ENCODE data around the gene CCR5.

Gene CCR5

DNA sequence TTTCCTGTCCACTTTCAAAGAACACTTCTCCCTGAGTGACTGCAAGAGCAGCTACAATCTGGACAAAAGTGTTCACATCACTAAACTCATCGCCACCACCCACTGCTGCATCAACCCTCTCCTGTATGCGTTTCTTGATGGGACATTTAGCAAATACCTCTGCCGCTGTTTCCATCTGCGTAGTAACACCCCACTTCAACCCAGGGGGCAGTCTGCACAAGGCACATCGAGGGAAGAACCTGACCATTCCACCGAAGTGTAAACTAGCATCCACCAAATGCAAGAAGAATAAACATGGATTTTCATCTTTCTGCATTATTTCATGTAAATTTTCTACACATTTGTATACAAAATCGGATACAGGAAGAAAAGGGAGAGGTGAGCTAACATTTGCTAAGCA lies 38.1 kb downstream of the CCR5 start:
- no peak for DNase-seq (ENCODE audit: low read depth)

DNA sequence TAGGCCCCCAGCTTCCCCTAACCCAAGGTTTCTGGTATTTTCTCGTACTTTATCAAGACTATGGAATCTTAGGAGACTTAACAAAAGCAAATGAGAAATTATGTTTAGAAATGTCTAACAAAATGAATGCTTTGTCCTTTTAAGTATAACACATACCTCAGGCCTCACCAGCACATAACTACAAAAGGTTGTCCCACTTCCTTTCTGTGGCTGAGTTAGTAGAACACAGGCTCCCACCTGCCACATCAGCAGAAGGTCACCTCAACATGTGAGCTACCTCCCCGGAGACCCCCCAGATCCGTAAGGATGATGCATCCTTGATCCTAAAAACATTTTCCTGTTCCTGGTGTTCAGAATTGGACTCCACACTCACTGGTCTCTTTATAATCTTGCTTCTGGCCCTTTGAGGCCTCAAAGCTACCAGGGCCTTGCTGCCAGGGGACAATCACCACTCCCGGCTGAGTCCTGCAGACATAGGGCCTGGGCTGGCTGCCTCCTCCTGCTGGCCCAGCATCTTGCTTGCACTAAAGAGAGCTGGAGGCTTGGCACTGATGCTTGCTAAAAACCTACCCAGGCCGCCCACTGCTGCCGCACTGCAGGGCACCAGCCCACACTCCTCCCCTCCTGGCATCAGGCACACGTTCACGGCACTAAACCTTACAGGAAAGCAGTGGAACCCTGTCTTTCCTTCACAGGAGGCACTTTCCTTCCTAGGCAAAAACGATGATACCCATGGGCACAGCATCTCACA lies 39.2 kb downstream of the CCR5 start:
- no peak for DNase-seq (ENCODE audit: low read depth)

DNA sequence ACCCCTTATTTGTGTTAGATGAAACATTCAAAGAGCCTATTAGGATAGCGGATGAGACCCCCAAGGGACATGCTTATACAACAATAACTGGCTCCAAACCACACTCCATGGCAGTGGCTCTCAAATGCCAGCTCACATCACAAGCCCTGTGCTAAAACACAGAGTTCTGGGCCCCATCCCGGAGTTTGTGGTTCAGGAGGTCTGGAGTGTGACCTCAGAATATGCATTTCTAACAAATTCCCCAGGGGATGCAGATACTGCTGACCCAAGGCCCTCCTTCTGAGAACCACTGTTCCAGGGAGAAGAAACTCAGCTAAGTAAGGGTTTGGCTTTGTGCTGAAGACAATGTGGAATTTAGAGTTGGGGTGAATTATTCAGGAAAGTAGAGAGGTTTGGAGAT lies 39.9 kb downstream of the CCR5 start:
- DNase-seq (ENCODE audit: low read depth) = no peak

DNA sequence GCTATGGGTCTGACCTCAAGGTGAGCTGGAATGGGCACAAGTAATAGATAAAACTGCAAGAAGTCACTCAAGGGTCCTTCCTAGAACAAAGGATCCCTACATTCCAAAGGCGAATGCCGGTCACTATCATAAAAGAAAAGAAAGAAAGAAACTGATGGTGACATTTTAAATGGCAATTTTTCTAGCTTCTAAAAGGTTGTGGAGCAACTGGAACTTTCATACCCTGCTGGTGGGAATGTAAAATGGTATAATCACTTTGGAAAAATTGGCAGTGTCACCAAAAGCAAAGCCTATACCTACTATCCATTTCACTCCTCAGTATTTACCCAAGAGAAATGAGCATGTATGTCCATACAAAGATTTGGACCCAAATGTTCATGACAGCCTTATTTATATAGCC lies 40.5 kb downstream of the CCR5 start:
- no peak for DNase-seq (ENCODE audit: low read depth)

DNA sequence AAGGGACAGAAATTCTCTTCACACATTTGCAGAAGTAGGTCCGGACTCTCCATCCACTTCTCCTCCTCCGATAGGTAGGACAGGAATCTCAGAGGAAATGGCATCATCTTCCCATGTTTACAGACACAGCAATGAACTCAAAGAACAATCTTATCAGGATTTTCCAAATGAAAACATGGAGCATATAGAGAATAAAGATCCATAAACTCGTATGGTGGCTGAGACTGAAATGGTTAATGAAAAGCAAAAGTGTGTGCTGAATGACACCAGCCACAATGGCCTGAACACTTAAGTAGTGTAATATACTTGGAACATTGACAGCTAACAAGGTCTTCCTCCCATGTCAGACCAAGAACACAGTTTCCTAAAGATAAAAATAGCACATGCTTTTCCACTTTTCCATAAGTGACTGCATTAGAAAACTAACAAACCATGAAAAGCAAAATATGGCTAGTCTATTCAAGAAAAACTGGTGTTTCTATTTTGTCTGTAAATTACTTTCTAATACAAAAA lies 42.1 kb downstream of the CCR5 start:
- no peak for DNase-seq (ENCODE audit: low read depth)

DNA sequence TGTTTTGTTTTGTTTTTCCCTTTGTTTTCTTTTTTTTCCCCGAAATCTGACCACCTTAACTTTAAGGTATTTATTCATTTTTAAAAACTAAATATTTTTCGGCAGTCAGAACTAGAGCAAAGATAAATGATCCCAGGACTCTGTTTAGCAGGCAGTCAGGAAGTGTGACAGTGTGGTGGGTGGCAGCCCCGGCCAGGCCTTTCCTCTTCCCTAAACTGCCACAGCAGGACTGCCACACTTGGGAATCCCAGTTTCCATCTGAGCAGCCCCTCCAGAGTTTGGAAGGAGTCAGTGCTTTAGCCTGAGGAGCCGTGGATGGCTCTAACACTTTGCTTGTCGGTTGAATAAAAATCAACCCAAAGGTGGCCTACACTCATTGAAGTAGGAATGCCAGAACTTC lies 43.2 kb downstream of the CCR5 start:
- DNase-seq (ENCODE audit: low read depth) = no peak

DNA sequence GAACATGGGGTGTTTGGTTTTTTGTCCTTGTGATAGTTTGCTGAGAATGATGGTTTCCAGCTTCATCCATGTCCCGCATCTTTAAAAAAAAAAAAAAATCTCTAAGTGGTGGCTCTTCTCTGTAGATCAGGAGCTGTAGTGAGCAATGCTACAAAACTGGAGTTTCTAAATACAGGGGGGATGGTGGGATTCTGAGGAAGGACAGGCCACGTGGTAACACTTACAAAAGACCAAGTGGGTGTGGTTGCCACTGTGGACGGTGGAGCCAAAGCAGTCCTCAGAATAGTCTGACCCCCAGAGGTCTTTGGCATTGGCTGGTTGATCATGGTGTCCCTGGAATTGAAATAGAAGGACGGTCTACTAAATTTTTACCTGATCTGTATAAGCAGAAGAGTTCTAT lies 44.0 kb downstream of the CCR5 start:
- DNase-seq (ENCODE audit: low read depth) = no peak

DNA sequence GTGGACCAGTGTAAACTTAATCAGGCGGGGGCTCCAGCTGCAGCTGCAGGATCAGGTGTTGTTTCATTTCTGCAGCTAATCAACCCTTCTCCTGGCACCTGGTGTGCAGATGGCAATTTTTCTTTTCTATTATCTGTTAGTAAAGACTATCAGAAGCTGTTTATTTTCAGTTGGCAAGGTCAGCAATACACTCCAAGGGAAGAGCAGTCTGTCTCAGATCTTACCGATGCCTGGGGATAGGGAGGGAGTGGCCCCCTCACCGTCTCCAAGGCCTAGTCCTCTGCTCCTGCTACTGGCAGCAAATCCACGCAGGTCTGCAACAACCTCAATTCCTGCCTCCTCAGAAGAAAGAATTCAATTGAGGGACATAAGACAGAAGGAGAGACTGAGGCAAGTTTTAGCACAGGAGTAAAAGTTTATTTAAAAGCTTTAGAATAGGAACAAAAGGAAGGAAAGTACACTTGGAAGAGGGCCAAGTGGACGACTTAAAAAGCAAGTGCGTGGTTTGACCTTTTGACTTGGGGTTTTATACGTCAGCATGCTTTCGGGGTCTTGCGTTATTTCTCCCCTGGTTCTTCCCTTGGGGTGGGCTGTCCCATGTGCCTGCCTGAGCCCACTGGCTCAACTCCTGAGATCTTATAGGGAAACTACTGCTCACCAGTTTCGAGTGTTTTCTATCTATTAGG lies 45.5 kb downstream of the CCR5 start:
- no peak for DNase-seq (ENCODE audit: low read depth)

DNA sequence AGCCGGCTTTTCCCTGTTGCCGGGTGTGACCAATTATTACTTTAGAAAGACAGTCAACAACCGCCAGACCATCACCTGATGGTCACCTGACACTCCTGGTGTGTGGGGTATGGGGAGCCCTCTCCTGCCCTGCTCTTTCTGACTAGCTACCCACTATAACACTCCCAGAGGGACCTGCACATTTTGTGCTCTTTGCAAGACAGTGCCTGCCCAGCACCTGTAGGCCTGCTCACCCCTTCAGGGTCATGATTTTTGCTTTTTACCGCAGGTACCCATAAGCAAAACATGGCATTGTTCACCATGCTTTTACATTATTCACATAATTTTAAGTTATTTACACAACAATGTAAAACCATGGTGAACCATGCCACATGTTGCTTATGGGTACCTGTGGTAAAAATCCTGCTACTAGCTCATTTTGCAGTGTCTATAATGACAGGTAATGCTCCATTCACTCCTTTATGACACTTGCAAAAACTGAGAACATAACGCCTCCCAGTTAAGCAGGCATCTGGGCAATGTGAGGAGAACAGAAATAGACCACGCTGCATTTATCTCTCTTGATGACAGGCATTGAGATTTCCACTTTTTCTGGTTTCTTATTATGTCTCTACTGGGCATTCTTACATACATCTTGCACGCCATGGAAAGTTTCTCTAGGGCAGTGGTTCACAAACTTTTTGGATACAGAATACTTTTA lies 46.2 kb downstream of the CCR5 start:
- no peak for DNase-seq (ENCODE audit: low read depth)

DNA sequence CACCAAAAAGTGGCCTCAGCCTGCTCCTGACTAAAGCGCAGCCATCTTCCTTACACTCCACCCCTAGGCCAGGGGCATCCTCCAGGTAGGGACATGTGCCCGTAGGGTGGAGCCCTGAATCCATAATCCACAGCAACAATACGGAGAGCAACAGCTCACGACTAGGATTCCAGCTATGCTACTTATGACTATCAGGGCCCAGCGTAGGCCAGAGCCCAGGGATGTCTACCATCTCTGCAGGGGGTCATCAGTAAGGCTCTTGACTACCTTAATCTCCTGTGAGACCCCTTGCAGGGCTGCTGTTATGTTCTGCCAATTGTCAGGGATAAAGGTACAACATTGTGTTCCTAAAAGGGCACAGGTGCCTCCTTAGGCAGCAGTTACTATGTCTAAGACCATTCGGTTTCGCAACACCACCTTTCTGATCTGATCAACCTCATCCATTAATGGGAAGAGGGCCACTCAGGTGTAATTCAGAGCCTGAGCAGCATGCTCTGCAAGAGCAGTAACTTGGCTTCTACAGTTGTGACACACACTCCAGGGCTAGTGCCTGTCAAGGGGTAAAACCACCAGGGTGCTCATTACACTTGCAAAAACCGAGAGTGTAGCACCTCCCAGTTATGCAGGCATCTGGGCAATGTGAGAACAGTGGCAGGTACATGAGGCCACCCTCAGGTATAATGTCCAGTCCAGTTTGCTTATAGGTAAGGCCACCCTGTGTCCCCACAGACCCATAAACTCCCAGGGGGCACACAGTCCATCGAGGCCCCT lies 47.3 kb downstream of the CCR5 start:
- DNase-seq (ENCODE audit: low read depth) = no peak

DNA sequence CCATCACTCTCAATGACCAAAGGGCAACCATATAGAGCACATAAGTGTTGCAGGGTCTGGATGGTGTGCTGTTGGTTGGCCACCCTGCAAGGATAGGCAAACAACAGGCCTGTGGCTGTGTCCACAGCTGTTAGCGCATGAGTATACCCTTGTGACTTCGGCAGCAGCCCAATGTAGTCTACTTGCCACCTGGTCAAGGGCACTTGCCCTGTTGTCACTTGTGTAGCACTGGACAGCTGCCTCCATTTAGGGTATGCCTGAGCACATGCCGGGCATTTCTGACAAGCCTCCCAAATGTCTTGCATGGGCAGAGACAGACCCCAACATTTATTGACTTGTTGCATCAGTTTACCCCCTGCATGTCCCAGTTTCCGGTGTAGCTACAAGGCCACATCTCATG lies 49.1 kb downstream of the CCR5 start:
- no peak for DNase-seq (ENCODE audit: low read depth)

DNA sequence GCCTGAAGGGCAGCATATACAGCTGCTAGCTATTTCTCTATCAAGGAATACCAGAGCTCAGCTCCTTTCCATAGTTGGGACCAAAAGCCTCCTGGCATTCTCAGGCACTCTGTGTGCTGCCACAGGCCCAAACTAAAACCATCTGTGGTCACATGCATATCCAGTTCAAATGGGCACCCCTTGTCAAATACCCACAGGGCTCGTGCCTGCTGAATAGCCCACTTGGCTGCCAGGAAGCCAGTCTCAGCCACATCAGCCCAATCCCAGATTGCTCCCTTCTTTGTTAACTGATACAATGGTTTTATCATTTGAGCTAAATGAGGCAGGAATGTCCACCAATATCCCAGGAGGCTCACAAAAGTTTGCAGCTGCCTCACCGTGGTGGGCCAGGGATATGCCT lies 50.2 kb downstream of the CCR5 start:
- DNase-seq (ENCODE audit: low read depth) = no peak

DNA sequence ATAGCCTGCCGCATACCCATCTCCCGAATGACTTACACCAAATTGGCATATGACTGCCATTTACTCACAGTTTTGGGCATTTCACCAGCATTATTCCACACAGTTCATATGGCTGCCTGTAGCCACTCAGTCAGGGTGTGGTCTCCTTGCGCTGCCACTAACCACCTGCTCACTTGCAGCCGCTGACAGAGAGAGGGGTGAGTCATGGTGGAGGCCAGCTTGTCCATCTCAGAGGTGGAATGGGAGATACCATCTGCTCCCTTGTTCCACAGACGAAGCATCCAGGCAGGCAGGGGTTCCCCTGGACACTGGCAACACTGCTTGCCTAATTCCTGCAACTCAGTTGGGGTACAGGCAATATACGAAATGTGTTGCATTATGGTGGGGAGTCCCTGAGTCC lies 51.9 kb downstream of the CCR5 start:
- no peak for DNase-seq (ENCODE audit: low read depth)

DNA sequence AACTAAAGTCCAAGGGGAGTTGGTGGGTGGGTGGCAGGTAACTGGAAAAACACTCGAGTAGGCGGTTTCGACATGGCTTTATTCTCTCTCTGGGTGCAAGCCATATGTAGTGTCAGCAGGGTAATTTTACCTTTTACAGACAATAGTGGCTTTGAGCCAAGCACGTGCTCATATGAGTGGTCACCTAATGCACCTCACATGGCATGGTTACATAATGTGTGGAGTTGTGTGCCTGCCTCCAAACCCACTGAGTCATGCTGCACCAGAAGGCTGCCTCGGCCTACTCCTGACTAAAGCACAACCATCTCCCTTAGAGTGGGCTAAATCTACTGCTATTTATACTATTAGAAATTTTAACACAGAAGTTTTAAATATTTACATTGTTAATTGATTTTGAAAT lies 52.8 kb downstream of the CCR5 start:
- DNase-seq (ENCODE audit: low read depth) = no peak
